Hepatocyte (in vitro differentiated cells): ENCODE measurements around the gene SPINT3.

Experiments
- CTCF ChIP-seq: fragments of 200-600 bp; sonication (generic); IDR thresholded peaks from 2 replicates; pipeline ENCODE4 v1.5.1; 2016; ENCODE audit warnings: antibody characterized with exemption, mild to moderate bottlenecking; ENCODE audit not compliant: poor library complexity
- EZH2 ChIP-seq: fragments of 200-600 bp; sonication (generic); IDR thresholded peaks from 2 replicates; pipeline ENCODE4 v1.6.1; 2016; ENCODE audit warnings: antibody characterized with exemption, mild to moderate bottlenecking, borderline replicate concordance
- EZH2phosphoT487 ChIP-seq: fragments of 200-600 bp; sonication (generic); IDR thresholded peaks from one replicate; pipeline ENCODE4 v1.6.1; 2018; ENCODE audit warnings: antibody characterized with exemption, mild to moderate bottlenecking, low read depth, moderate library complexity; ENCODE audit not compliant: unreplicated experiment, severe bottlenecking

GRCh38 chr20:45564760-45565276, 49.4 kb upstream of the SPINT3 start:
- TF ChIP-seq CTCF (no peak), EZH2 (no peak), EZH2phosphoT487 (no peak)
